Caco-2 (cell line): ENCODE measurements around the gene CACNA1C. TPM values are rescaled to one million over a fixed set of nuclear protein-coding genes. Genes with fewer than 3 reads are reported as not detected.

Source experiments
- BruUV-seq: library from RNA; stranded (reverse); fragments of 400-500 nt; replicated peaks from 2 replicates; lab custom pipeline; 2021; lab: Mats Ljungman, UMichigan
- CTCF ChIA-PET: fragments of 300-600 bp; sonication (Branson Sonifier 250); formaldehyde crosslinking; loops from one replicate; lab custom pipeline; 2022; ENCODE audit warnings: antibody characterized with exemption; lab: Charles Lee
- POLR2A ChIA-PET: fragments of 300-600 bp; sonication (Branson Sonifier 250); formaldehyde crosslinking; loops from one replicate; lab custom pipeline; 2022; ENCODE audit warnings: antibody characterized with exemption; lab: Charles Lee
- DNase-seq, 2 experiments: peaks; one replicate each; pipeline versions ENCODE4 v3.0.0 to v3.0.0-alpha.2; 2020 to 2022
- H3K27me3 ChIP-seq: replicated peaks from 2 replicates; pipeline ENCODE4 v1.6.0; 2011; ENCODE audit warnings: low read length; ENCODE audit not compliant: control insufficient read depth, insufficient read depth
- H3K36me3 ChIP-seq: 2 replicates; pipeline ENCODE4 v1.5.1; 2011; ENCODE audit warnings: low read length; ENCODE audit not compliant: control insufficient read depth, insufficient read depth
- H3K4me1 ChIP-seq: fragments of 250-450 bp; sonication (Bioruptor Pico); 2 replicates; pipeline ENCODE4 v1.5.1; 2020; ENCODE audit warnings: mild to moderate bottlenecking
- H3K4me3 ChIP-seq: 2 replicates; pipeline ENCODE4 v1.5.1; 2011; ENCODE audit warnings: low read depth, mild to moderate bottlenecking, control low read depth, low read length
- H3K9me3 ChIP-seq: fragments of 250-450 bp; sonication (Bioruptor Pico); 2 replicates; pipeline ENCODE4 v1.5.1; 2020; ENCODE audit warnings: mild to moderate bottlenecking, moderate library complexity
- H3K27ac Mint-ChIP-seq: one replicate; pipeline ENCODE4 v1.8.0; 2022; ENCODE audit warnings: mixed read lengths; ENCODE audit not compliant: unreplicated experiment
- H3K27me3 Mint-ChIP-seq: one replicate; pipeline ENCODE4 v1.8.0; 2022; ENCODE audit warnings: mixed read lengths; ENCODE audit not compliant: insufficient read depth, unreplicated experiment
- H3K36me3 Mint-ChIP-seq: one replicate; pipeline ENCODE4 v1.8.0; 2022; ENCODE audit warnings: mild to moderate bottlenecking, mixed read lengths; ENCODE audit not compliant: insufficient read depth, unreplicated experiment
- H3K4me1 Mint-ChIP-seq: one replicate; pipeline ENCODE4 v1.8.0; 2022; ENCODE audit warnings: low read depth, mixed read lengths; ENCODE audit not compliant: unreplicated experiment
- H3K4me3 Mint-ChIP-seq: one replicate; pipeline ENCODE4 v1.8.0; 2022; ENCODE audit warnings: mild to moderate bottlenecking, moderate library complexity, mixed read lengths; ENCODE audit not compliant: unreplicated experiment
- H3K9me3 Mint-ChIP-seq: one replicate; pipeline ENCODE4 v1.8.0; 2022; ENCODE audit warnings: mixed read lengths; ENCODE audit not compliant: unreplicated experiment
- CTCF ChIP-seq, 2 experiments: fragments of 200-600 bp in 1 of 2; IDR thresholded peaks; 1 replicate in 1 of 2; 2 replicates in 1 of 2; pipeline versions ENCODE4 v1.5.1 to v1.8.0; 2011 to 2022; ENCODE audit warnings: antibody characterized with exemption in 1 of 2, control low read depth in 1 of 2, inconsistent platforms in 1 of 2, low read depth in 1 of 2, low read length in 1 of 2, mild to moderate bottlenecking in 1 of 2, moderate library complexity in 1 of 2; ENCODE audit not compliant: insufficient read depth in 1 of 2, severe bottlenecking in 1 of 2, unreplicated experiment in 1 of 2
- intact Hi-C: fragments of 100-400 bp; cut with micrococcal nuclease; formaldehyde crosslinking; loops from one replicate; pipeline ENCODE4 v1.10.0; 2022; ENCODE audit not compliant: unreplicated experiment
- total RNA-seq: library from RNA; stranded (reverse); gene quantifications from 2 replicates; pipeline ENCODE4 v1.2.3, GENCODE V29; 2022

CACNA1C gene
- total RNA-seq, 1 experiment from 2014 or later = not detected

GRCh38 chr12:2228535-2228934, 175.7 kb downstream of the CACNA1C start:
- TF ChIP-seq CTCF (IDR thresholded peaks at IDR 0.05; ENCODE audit: insufficient read depth in 1 of 2, low read depth in 1 of 2, low read length in 1 of 2, severe bottlenecking in 1 of 2, unreplicated experiment in 1 of 2) = no peak
- Histone ChIP-seq H3K9me3 (no peaks in the 10 kb centered on the region), H3K4me3 (no peak overlapping the region), H3K27me3 (no peaks in the 10 kb centered on the region), H3K36me3 (no peaks in the 10 kb centered on the region), H3K4me1 (no peaks in the 10 kb centered on the region)
- BruUV-seq = no TSS peak
- no peak overlapping the region for H3K27ac Mint-ChIP-seq
- ChIA-PET CTCF (interaction anchor here (0.6 kb wide), 1 partner anchor 576 kb away, joined by 3 read pairs; no protein-coding TSS in a partner anchor), POLR2A (no interaction called here)
- intact Hi-C loops = no loop called here
- no peaks in the 10 kb centered on the region for H3K9me3 Mint-ChIP-seq
- DNase-seq = no peak
- H3K36me3 Mint-ChIP-seq = no peaks in the 10 kb centered on the region
- H3K4me1 Mint-ChIP-seq = no peaks in the 10 kb centered on the region
- H3K4me3 Mint-ChIP-seq = no peak overlapping the region
- peaks cover 11% of the 10 kb centered on the region for H3K27me3 Mint-ChIP-seq

- Mint-ChIP-seq H3K27me3 (peaks cover 11% of the 10 kb centered on the region), H3K4me3 (no peak overlapping the region), H3K4me1 (no peaks in the 10 kb centered on the region), H3K36me3 (no peaks in the 10 kb centered on the region), H3K9me3 (no peaks in the 10 kb centered on the region), H3K27ac (no peak overlapping the region)
- intact Hi-C loops = no loop called here
- no peaks in the 10 kb centered on the region for H3K4me1 ChIP-seq
- no peak overlapping the region for H3K4me3 ChIP-seq
- DNase-seq = no peak
- no peaks in the 10 kb centered on the region for H3K36me3 ChIP-seq
- CTCF ChIA-PET = no interaction called here
- POLR2A ChIA-PET = no interaction called here
- H3K27me3 ChIP-seq = no peaks in the 10 kb centered on the region
- BruUV-seq = no TSS peak
- no peak for TF ChIP-seq CTCF (IDR thresholded peaks at IDR 0.05; ENCODE audit: insufficient read depth in 1 of 2, low read depth in 1 of 2, low read length in 1 of 2, severe bottlenecking in 1 of 2, unreplicated experiment in 1 of 2)
- no peaks in the 10 kb centered on the region for H3K9me3 ChIP-seq
These were observed 177.1 kb downstream of the CACNA1C start for GRCh38 chr12:2229661-2230539.

GRCh38 chr12:2231011-2231595, 178.3 kb downstream of the CACNA1C start:
- Histone ChIP-seq H3K9me3 (no peaks in the 10 kb centered on the region), H3K27me3 (no peaks in the 10 kb centered on the region), H3K4me3 (no peak overlapping the region), H3K36me3 (no peaks in the 10 kb centered on the region), H3K4me1 (no peaks in the 10 kb centered on the region)
- no peak overlapping the region for H3K27ac Mint-ChIP-seq
- CTCF ChIA-PET = interaction anchor here (0.5 kb wide), 1 partner anchor 238 kb away, joined by 6 read pairs; no protein-coding TSS in a partner anchor
- no TSS peak for BruUV-seq
- POLR2A ChIA-PET = no interaction called here
- no peaks in the 10 kb centered on the region for H3K9me3 Mint-ChIP-seq
- no peaks in the 10 kb centered on the region for H3K36me3 Mint-ChIP-seq
- no peaks in the 10 kb centered on the region for H3K4me1 Mint-ChIP-seq
- no peak for TF ChIP-seq CTCF (IDR thresholded peaks at IDR 0.05; ENCODE audit: insufficient read depth in 1 of 2, low read depth in 1 of 2, low read length in 1 of 2, severe bottlenecking in 1 of 2, unreplicated experiment in 1 of 2)
- H3K27me3 Mint-ChIP-seq = peaks cover 13% of the 10 kb centered on the region
- DNase-seq = no peak
- intact Hi-C loops = no loop called here
- no peak overlapping the region for H3K4me3 Mint-ChIP-seq
